SJCRH30 (cell line): ENCODE results near the gene SLC35E3. TPM values are rescaled to one million over a fixed set of nuclear protein-coding genes. Genes with fewer than 3 reads are reported as not detected.
"Not testable (repeated sequence)": the region's sequence is repeated elsewhere in the genome, so short reads cannot be mapped to it uniquely, and the experiment has no call there.

ENCODE experiments used
- DNase-seq, 2 experiments: peaks; one replicate each; pipeline ENCODE4 v3.0.0-alpha.2; 2015 to 2020
- H3K27ac ChIP-seq: fragments of 250-450 bp; sonication (Bioruptor Pico); 2 replicates; pipeline ENCODE4 v1.5.1; 2020; ENCODE audit warnings: mild to moderate bottlenecking, moderate library complexity
- H3K27me3 ChIP-seq: fragments of 250-450 bp; sonication (Bioruptor Pico); 2 replicates; pipeline ENCODE4 v1.5.1; 2020; ENCODE audit warnings: mild to moderate bottlenecking, moderate library complexity
- H3K36me3 ChIP-seq: fragments of 250-450 bp; sonication (Bioruptor Pico); 2 replicates; pipeline ENCODE4 v1.5.1; 2020; ENCODE audit warnings: mild to moderate bottlenecking, moderate library complexity
- H3K4me1 ChIP-seq: fragments of 250-450 bp; sonication (Bioruptor Pico); 2 replicates; pipeline ENCODE4 v1.5.1; 2020; ENCODE audit warnings: mild to moderate bottlenecking, moderate library complexity
- H3K4me3 ChIP-seq: fragments of 250-450 bp; sonication (Bioruptor Pico); 2 replicates; pipeline ENCODE4 v1.5.1; 2020; ENCODE audit warnings: mild to moderate bottlenecking, moderate library complexity
- H3K9me3 ChIP-seq: fragments of 250-450 bp; sonication (Bioruptor Pico); replicated peaks from 2 replicates; pipeline ENCODE4 v1.5.1; 2020; ENCODE audit warnings: mild to moderate bottlenecking, moderate library complexity
- total RNA-seq: library from RNA; depleted of rRNA; stranded (reverse); fragments of >200 nt; shearing (Covaris generic); gene quantifications from 2 replicates; pipeline ENCODE4 v1.2.3, GENCODE V29; 2014

SLC35E3 gene
- total RNA-seq, 1 experiment from 2014 or later, result 10.5 TPM

DNA sequence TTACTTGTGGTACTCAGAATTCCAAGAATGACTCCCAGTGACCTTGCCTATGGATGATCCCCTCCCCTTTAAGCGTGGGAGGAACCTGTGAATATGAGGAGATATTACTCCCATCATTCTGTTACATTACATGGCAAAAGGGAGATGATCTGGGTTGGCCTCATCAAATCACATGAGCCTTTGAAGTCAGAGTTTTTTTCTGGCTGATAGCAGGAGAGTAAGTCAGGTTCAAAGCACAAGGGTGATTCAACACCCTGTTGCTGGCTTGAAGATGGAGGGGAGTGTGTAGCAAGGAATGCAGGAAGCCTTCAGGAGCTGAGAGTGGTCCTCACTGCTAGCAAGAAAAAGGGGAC is 52.9 kb downstream of the SLC35E3 start:
- Histone ChIP-seq H3K36me3 (no peaks in the 10 kb centered on the region), H3K9me3 (no peaks in the 10 kb centered on the region), H3K4me1 (peaks cover 17% of the 10 kb centered on the region), H3K27me3 (no peaks in the 10 kb centered on the region), H3K4me3 (no peak overlapping the region), H3K27ac (no peak overlapping the region)
- no peak for DNase-seq

DNA sequence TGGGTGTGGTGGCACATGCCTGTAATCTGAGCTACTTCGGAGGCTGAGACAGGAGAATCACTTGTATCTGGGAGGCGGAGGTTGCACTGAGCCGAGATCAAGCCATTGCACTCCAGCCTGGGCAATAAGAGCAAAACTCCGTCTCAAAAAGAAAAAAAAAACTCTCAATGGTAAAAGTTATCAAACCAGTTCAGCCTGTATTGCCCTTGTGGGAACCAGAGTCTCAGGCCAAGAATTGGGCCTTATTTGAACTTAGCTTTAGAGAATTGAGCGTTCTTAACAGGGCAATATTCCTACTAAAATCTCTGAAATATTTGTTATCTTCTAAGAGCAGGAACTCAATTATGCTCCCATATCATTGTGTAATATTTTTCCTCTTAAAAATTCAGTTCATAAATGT is 54.3 kb downstream of the SLC35E3 start:
- no peaks in the 10 kb centered on the region for H3K36me3 ChIP-seq
- no peak overlapping the region for H3K27ac ChIP-seq
- peaks cover 6% of the 10 kb centered on the region for H3K4me1 ChIP-seq
- H3K4me3 ChIP-seq, result no peak overlapping the region
- no peak for DNase-seq
- H3K9me3 ChIP-seq, result no peaks in the 10 kb centered on the region
- no peaks in the 10 kb centered on the region for H3K27me3 ChIP-seq

DNA sequence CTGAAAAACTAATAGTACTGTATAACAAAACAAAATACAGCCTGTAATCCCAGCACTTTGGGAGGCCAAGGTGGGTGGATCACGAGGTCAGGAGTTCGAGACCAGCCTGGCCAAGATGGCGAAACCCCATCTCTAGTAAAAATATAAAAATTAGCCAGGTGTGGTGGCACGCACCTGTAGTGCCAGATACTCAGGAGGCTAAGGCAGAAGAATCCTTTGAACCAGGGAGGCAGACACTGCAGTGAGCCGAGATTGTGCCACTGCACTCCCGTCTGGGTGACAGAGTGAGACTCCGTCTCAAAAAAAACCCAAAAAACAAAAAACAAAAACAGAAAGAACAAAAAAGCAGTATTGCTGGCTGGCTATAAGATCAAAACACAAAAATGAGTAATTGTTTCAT is 55.1 kb downstream of the SLC35E3 start:
- H3K27ac ChIP-seq, H3K4me1 ChIP-seq, H3K36me3 ChIP-seq, H3K9me3 ChIP-seq, H3K4me3 ChIP-seq, H3K27me3 ChIP-seq, DNase-seq: not testable (repeated sequence)

DNA sequence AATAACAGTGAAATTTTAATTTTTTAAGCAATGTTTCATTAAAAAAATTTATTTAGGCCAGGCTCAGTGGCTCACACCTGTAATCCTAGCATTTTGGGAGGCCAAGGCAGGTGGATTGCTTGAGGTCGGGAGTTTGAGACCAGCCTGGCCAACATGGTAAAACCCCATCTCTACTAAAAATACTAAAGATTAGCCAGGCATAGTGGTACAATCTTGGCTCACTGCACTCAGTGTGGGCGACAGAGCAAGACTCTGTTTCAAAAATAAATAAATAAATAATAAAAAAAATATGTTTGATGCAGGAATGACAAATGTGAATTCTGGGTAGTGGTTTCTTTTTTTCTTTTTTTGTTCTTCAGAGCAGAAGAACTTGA is 56.4 kb downstream of the SLC35E3 start:
- not testable (repeated sequence) for H3K4me1 ChIP-seq, H3K36me3 ChIP-seq, H3K4me3 ChIP-seq, H3K9me3 ChIP-seq, H3K27me3 ChIP-seq, DNase-seq, H3K27ac ChIP-seq

DNA sequence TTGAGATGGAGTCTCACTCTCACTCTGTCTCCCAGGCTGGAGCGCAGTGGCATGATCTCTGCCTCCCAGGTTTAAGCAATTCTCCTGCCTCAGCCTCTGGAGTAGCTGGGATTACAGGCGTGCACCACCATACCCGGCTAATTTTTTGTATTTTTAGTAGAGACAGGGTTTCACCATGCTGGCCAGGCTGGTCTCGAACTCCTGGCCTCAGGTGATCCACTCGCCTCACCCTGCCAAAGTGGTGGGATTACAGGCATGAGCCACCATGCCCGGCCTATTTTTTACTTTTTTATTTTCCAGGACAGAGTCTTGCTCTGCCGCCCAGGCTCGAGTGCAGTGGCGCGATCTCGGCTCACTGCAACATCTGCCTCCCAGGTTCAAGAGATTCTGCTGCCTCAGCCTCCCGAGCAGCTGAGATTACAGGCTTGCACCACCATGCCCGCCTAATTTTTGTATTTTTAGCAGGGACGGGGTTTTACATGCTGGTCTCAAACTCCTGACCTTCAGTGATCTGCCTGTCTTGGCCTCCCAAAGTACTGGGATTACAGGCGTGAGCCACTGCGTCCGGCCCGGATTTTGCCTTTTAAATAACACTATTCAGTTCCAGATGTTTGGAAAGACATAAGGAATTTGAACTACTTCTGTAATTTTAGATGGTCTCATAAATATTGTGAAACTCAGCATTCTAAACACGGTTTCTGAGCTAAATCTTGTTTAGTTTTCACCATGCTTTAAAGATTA is 57.1 kb downstream of the SLC35E3 start:
- H3K4me1 ChIP-seq, H3K4me3 ChIP-seq, H3K9me3 ChIP-seq, H3K36me3 ChIP-seq, H3K27me3 ChIP-seq, H3K27ac ChIP-seq, DNase-seq: not testable (repeated sequence)

DNA sequence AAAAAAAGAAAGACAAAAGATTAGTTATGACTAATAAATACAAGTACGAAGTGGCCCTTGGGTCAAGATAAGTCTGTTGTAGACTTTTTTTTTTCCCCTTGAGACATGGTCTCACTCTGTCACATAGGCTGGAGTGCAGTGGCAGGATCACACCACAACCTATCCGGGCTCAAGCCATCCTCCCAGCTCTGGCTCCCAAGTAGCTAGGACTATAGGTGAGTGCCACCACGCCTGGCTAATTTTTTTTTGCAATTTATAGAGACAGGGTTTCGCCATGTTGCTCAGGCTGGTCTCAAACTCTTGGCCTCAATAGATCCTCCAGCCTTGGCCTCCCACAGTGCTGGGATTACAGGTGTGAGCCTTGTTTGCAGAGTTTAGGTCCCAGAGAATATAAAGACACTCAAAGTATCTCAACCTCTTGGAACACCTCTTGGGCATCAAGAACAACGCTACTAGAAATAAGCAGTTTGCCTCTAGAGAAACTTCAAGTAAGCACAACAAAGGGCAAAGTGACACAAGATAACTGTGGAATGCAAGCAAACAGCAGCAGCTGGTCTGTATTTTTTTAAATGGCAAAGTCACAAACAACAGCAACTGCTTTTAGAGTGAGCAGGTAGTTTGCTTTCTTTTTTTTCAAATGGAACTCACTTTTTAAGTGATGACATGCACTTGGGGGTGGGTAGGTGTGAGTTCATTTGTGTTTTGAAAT is 58.1 kb downstream of the SLC35E3 start:
- Histone ChIP-seq H3K4me1 (no peaks in the 10 kb centered on the region), H3K36me3 (peaks cover under 1% of the 10 kb centered on the region; the same call in 1 of the 2 replicates), H3K4me3 (no peak overlapping the region), H3K27ac (no peak overlapping the region), H3K9me3 (no peaks in the 10 kb centered on the region), H3K27me3 (no peaks in the 10 kb centered on the region)
- DNase-seq, result no peak

DNA sequence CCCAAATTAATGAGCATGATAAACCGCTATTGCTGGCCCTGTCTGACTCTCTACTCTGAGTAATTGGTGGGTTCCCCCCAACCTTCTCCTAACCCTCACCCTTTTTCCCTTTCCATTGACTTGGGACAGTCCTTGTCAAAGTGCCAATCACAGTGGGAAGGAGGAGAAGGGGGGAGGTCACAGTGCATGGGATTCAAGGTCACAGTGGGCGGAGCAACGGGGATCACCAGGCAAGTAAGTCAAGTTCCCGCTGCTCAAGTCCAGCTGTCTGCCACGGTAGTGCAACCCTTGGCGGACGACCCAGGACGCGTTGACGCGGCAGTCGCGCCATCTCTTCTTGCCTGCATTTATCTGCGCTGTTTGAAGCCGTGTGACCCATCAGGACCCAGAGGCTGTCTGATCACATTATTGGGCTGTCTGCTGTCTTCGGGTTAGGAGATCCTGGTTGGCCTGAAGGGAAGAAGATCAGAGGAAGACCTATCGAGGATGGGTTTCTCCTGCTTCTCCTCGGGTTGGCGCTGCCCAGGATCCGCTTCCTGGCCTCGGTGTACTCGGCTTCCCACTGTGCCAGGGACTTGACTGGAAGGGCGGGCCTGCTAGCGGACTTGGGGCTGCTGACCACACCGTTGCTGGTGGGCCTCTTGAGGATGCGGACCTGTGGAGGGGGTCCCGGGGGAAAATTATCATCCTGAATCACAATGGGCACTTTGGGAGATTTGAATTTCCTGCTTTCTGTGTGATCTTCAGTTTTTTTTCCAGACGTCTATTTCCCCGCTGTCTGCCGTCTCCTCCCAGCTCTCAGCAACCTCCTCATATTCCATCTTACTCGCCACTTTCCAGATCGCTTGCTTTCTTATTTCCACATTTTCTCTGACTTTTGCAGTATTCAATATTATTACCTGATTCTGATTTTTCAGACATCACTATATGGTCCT is 58.9 kb downstream of the SLC35E3 start:
- no peaks in the 10 kb centered on the region for H3K27me3 ChIP-seq
- no peak overlapping the region for H3K27ac ChIP-seq
- peaks cover 8% of the 10 kb centered on the region for H3K36me3 ChIP-seq
- no peaks in the 10 kb centered on the region for H3K9me3 ChIP-seq
- H3K4me3 ChIP-seq, result no peak overlapping the region
- H3K4me1 ChIP-seq, result 0 out of 2 replicates have a peak, but pooled peaks cover 2% of the 10 kb centered on the region
- DNase-seq, result no peak

DNA sequence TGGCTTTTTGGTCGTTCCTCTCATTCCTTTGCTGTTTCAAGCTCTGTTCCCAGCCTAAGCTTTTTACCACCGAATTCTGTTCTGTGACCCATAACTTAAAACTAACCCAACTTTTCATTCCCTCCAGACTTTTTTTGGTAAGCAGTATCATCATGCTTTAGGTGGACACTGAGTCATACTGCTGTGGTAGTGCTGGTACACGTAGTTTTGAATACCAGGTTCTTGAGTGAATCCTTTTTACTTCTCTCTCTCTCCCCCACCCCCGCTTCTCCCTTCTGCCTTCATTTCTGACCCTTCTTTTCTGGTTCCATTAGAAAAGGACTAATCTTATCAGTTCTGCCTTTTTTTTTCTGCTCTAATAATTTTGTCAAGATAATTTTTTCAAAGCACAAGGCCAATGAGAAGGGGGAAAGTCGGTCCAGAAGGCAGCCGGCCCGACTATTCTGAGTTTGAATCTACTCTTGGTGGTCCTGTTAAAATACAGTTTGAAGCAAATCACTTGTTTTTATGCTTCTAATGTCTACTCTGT is 59.7 kb downstream of the SLC35E3 start:
- H3K9me3 ChIP-seq, result no peaks in the 10 kb centered on the region
- H3K27me3 ChIP-seq, result no peaks in the 10 kb centered on the region
- DNase-seq, result no peak
- no peak overlapping the region for H3K27ac ChIP-seq
- 0 out of 2 replicates have a peak, but pooled peaks cover 2% of the 10 kb centered on the region for H3K4me1 ChIP-seq
- peaks cover 15% of the 10 kb centered on the region for H3K36me3 ChIP-seq
- H3K4me3 ChIP-seq, result no peak overlapping the region

DNA sequence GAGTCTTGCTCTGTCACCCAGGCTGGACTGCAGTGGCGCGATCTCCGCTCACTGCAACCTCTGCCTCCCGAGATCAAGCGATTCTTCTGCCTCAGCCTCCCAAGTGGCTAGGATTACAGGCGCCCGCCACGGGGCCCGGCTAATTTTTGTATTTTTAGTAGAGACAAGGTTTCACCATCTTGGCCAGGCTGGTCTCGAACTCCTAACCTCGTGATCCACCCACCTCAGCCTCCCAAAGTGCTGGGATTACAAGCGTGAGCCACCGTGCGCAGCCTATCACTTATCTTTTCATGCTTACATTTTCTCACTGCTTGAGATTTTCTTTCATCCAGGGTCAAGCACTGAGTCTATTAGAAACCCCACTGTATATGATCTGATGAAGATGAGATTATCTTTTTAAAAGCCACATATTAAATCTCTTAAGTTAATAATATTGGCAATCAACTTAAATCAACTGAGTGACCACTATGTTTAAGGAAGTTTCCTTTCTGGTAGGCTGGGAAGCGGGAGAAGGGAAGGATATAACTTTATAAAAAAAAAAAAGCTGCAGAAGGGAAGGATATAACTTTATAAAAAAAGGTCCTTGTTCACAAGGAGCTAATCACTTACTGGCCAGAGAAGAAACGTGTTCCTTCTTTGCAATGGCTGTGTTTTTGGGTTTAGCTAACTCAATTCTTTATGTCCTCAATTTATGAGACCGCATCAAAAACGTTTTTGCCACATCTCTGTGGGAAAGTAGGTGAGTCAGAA is 60.7 kb downstream of the SLC35E3 start:
- 0 out of 2 replicates have a peak, but pooled peaks cover 2% of the 10 kb centered on the region for H3K4me1 ChIP-seq
- DNase-seq, result no peak
- peaks cover 19% of the 10 kb centered on the region for H3K36me3 ChIP-seq
- peak overlapping the region; percentile 95 for H3K4me3 ChIP-seq
- H3K27ac ChIP-seq, result peak overlapping the region; percentile 98; the same call in 1 of the 2 replicates
- H3K27me3 ChIP-seq, result no peaks in the 10 kb centered on the region
- H3K9me3 ChIP-seq, result no peaks in the 10 kb centered on the region

DNA sequence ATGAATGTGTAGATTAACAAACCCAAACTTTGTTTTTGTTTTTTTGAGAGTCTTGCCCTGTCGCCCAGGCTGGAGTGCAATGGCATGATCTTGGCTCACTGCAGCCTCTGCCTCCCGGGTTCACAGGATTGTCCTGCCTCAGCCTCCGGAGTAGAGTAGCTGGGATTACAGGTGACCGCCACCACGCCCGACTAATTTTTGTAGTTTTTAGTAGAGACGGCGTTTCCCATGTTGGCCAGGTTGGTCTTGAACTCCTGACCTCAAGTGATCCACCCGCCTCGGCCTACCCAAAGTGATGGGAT is 61.2 kb downstream of the SLC35E3 start:
- not testable (repeated sequence) for DNase-seq, H3K9me3 ChIP-seq, H3K27me3 ChIP-seq, H3K4me1 ChIP-seq
- Histone ChIP-seq H3K27ac (peak overlapping the region; percentile 98), H3K36me3 (peaks cover 20% of the 10 kb centered on the region), H3K4me3 (peak overlapping the region; percentile 95)

DNA sequence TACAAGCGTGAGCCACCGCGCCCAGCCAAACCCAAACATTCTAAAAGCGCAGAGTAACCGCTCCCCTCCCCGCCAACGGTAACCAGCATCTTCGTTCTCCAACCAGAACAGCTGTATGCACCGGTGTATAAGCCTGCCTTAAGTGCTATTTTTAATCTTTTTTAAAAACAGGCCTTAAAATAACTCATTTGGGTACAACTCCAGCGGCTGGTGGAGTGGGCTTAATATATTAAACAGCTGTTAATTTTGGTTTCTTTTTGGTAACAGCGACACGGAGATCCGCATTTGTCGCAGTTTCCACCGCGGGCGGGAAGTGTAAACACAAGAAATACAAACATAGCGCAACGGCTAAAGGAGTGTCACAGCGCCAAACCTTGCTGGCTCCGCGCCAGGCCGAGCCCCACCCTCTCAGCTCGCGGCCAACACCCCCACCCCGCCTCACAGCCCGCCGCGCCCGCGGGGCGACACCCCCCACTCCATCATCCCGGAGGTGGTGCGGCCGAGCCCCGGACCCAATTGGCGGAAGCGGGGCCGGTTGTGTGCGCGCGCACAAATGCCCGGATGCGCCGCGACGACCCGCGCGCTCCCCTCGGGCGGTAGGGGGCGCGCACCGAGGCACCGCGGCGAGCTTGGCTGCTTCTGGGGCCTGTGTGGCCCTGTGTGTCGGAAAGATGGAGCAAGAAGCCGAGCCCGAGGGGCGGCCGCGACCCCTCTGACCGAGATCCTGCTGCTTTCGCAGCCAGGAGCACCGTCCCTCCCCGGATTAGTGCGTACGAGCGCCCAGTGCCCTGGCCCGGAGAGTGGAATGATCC is 61.8 kb downstream of the SLC35E3 start, which contains the start of gene MDM2:
MDM2 (plus strand) TSS at position 602 of the 812 bp plus-strand sequence. CDS start 301 bp downstream, outside the sequence.
- Histone ChIP-seq H3K9me3 (no peaks in the 10 kb centered on the region), H3K27ac (peak within 1 kb of the TSS; percentile 98), H3K36me3 (peaks cover 25% of the 10 kb centered on the region)

DNA sequence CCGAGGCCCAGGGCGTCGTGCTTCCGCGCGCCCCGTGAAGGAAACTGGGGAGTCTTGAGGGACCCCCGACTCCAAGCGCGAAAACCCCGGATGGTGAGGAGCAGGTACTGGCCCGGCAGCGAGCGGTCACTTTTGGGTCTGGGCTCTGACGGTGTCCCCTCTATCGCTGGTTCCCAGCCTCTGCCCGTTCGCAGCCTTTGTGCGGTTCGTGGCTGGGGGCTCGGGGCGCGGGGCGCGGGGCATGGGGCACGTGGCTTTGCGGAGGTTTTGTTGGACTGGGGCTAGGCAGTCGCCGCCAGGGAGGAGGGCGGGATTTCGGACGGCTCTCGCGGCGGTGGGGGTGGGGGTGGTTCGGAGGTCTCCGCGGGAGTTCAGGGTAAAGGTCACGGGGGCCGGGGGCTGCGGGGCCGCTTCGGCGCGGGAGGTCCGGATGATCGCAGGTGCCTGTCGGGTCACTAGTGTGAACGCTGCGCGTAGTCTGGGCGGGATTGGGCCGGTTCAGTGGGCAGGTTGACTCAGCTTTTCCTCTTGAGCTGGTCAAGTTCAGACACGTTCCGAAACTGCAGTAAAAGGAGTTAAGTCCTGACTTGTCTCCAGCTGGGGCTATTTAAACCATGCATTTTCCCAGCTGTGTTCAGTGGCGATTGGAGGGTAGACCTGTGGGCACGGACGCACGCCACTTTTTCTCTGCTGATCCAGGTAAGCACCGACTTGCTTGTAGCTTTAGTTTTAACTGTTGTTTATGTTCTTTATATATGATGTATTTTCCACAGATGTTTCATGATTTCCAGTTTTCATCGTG is 62.6 kb downstream of the SLC35E3 start:
- H3K4me3 ChIP-seq, result peak overlapping the region; percentile 95
- peak overlapping the region; percentile 98 for H3K27ac ChIP-seq
- H3K27me3 ChIP-seq, result no peaks in the 10 kb centered on the region
- H3K36me3 ChIP-seq, result peaks cover 34% of the 10 kb centered on the region
- no peaks in the 10 kb centered on the region for H3K9me3 ChIP-seq
- peak; percentile 86 to 89 for DNase-seq
- H3K4me1 ChIP-seq, result 0 out of 2 replicates have a peak, but pooled peaks cover 2% of the 10 kb centered on the region

More for the DNA sequence above, 61.8 kb downstream of the SLC35E3 start, which contains the start of gene MDM2:
- peak; percentile 95 for DNase-seq
- Histone ChIP-seq H3K27me3 (no peaks in the 10 kb centered on the region), H3K4me1 (0 out of 2 replicates have a peak, but pooled peaks cover 2% of the 10 kb centered on the region), H3K4me3 (peak within 1 kb of the TSS; percentile 95)
